Measurements from ENCODE around the gene TAMM41.
"Not testable (repeated sequence)": the region's sequence is repeated elsewhere in the genome, so short reads cannot be mapped to it uniquely, and the experiment has no call there.

TAMM41 gene

DNA sequence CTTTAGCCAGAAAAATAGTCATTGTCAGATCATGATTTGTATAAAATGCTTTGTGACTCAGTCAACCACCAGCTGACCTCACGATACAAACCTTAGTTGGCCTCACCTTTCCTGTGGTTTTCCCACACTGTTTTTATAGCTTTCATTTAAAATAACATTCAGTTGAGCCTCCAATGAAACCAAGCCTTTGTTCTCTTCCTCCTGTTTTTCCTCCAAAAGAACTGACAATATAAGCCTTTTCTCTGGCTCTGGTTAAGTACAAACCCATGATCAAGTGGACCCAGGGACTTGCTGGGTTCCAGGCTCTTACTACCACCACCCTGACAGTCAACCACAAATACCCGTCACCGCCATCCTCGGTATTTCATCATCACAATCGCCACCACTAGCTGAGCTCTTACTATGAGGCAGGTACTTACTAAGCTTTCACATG, 81.7 kb downstream of the TAMM41 start:
- DNase-seq, result no peak

DNA sequence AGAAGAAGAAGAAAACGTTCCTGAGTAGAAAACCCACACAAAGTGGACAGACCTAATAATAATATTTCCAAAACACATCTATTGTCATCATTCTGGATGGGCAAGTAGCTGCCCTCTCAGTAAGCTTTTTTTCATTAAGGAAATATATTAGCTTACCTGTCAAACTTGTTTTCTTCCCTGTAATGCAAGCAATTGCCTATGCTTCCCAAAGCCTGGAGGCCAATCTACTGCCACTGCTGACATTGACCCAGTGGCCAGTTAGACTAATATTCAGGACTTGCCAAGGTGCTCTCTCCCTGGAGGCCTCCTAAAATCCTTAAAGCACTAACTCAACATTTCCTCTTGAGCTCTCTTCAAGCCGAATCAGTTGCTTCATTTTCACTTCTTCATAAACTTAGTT, 86.7 kb downstream of the TAMM41 start:
- no peak for DNase-seq

DNA sequence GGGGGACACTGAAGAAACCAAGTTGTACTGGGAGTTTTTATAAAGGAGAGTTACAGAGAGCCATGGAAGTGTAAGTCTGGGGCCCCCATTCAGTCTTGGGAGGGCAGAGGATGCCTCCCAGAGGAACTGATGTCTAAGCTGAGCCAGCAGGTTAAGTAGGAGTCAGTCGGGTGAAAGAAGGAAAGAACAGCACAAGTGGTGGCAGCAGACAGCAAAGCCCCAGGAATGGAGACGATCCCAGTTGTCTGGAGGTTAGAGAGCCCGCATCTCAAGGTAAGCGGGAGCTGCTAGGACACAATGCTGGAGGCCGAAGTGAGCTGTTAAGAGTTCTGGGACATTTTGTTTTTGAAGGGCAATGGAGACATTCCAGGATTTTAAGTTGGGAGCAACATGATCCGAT, 88.8 kb downstream of the TAMM41 start:
- DNase-seq, result no peak

DNA sequence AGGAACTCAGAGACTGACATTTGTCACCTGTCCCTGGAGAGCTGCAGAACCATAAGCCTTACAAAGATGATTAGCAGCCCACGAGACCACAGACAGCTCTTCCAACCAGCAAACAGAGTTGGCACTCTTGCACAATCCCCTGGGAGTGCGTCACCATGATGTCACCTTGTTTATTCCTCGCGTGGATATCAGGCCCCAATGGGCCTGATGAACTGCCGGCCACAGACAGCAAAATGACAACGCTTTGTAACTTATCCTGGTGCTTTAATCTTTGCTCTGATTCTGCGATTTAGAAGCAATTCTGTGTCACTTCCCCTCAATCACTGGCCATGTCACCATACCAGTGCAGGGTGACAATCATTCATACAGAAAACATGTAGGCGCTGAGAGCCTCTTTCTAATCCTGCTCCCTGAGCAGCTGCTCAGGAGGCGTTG, 89.2 kb downstream of the TAMM41 start:
- DNase-seq, result peak; percentile 7 to 23 (median 20)

DNA sequence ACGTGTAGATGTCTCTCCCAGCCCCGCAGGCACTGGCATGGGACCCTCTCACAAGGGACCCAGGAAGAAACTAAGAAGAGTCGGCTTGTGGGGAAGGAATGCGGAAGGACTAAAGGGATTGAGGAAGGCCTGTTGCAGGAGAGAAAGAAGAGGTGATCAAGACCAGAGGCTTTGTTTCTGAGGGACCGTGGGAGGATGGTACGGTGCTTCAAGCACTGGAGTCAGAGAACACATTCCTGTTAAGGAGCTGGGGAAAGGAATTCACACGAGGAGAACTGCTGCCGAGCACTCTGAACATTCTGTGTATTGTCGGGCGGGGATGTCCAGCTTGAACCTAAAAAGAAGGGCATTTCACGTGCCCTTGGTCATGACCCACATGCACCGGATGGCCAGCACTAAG, 91.4 kb downstream of the TAMM41 start:
- no peak for DNase-seq

DNA sequence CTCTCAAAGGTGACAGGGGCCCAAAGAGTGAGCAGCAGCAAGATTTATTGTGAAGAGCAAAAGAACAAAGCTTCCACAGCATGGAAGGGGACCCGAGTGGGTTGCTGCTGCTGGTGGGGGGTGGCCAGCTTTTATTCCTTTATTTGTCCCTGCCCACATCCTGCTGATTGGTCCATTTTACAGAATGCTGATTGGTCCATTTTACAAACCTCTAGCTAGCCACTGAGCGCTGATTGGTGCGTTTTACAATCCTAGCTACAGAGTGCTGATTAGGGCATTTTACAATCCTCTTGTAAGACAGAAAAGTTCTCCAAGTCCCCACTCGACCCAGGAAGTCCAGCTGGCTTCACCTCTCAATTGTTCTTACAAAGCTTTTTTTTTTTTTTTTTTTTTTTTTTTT, 94.4 kb downstream of the TAMM41 start:
- not testable (repeated sequence) for DNase-seq

DNA sequence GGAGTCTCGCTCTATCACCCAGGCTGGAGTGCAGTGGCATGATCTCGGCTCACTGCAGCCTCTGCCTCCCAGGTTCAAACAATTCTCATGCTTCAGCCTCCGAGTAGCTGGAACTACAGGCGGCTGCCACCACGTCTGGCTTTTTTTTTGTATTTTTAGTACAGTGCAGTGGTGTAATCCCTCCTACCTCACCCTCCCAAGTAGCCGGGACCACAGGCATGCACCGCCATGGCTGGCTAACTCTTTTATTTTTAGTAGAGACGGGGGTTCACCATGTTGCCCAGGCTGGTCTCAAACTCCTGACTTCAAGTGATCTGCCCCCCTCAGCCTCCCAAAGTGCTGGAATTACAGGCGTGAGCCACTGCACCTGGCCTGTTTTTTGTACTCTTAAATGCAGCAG, 98.4 kb downstream of the TAMM41 start:
- not testable (repeated sequence) for DNase-seq
